ENCODE data around the gene ARHGEF25.
"Not testable (repeated sequence)": the region's sequence is repeated elsewhere in the genome, so short reads cannot be mapped to it uniquely, and the experiment has no call there.

ARHGEF25 gene

GRCh38 chr12:57640175-57641042 is 29.2 kb downstream of the ARHGEF25 start:
- no peaks in the 10 kb centered on the region for H3K79me2 ChIP-seq (ENCODE audit: insufficient read depth, low read depth)
- TF ChIP-seq, protein P1, sequence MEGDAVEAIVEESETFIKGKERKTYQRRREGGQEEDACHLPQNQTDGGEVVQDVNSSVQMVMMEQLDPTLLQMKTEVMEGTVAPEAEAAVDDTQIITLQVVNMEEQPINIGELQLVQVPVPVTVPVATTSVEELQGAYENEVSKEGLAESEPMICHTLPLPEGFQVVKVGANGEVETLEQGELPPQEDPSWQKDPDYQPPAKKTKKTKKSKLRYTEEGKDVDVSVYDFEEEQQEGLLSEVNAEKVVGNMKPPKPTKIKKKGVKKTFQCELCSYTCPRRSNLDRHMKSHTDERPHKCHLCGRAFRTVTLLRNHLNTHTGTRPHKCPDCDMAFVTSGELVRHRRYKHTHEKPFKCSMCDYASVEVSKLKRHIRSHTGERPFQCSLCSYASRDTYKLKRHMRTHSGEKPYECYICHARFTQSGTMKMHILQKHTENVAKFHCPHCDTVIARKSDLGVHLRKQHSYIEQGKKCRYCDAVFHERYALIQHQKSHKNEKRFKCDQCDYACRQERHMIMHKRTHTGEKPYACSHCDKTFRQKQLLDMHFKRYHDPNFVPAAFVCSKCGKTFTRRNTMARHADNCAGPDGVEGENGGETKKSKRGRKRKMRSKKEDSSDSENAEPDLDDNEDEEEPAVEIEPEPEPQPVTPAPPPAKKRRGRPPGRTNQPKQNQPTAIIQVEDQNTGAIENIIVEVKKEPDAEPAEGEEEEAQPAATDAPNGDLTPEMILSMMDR (conservative IDR thresholded peaks at IDR 0.05; ENCODE audit: low read depth, low read length) = no peak
- H4K20me1 ChIP-seq (ENCODE audit: insufficient read depth) = no peaks in the 10 kb centered on the region
- no peak overlapping the region for H3K4me2 ChIP-seq
- no peaks in the 10 kb centered on the region for H3K36me3 ChIP-seq (ENCODE audit: insufficient read depth)
- no peak overlapping the region for H3K9ac ChIP-seq
- H3K4me1 ChIP-seq (ENCODE audit: low read depth, poor library complexity, severe bottlenecking) = no peaks in the 10 kb centered on the region
- no peak overlapping the region for H3K4me3 ChIP-seq (IDR thresholded peaks at IDR 0.05; ENCODE audit: insufficient read depth, low read depth, low read length)
- no peaks in the 10 kb centered on the region for H3K27me3 ChIP-seq (ENCODE audit: insufficient read depth, low read depth)
- no peak overlapping the region for H2AFZ ChIP-seq (ENCODE audit: low read depth)
- H3K27ac ChIP-seq = no peak overlapping the region

DNA sequence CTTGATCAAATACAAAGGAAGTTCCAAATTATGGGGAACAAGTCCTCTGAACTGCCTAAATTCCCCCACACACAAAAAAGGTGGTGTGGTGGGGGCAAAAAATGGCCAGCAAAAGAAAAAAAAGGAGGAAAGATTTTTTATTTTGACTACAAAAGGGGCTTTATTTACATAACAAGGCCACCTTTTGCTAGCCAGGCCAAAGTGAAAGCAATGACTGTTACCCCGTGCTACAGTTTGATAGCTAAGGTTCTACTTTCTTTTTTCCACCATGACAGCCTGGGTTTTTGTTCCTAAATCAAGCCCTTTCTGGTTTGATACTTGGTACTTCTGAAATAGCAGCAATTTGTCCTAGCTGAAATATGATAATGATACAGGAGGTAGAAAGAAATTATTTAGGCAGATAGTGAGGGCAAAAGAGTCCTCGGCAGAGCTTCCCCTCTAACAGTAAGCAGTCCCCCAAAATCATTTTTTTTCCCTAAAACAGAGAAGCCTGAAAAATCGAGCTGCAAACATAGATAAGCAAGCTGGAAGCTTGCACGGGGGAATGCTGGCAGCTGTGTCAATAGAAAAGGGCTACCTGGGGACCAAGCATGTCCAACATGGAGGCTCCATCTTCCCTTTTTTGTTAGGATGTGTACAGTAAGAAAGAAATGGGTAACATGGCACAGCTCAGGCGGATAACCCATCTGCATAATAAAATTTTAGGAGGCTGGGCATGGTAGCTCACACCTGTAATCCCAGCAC is 30.6 kb downstream of the ARHGEF25 start:
- Histone ChIP-seq H3K4me2 (no peak overlapping the region), H3K27me3 (ENCODE audit: insufficient read depth, low read depth) (no peaks in the 10 kb centered on the region), H3K4me3 (IDR thresholded peaks at IDR 0.05; ENCODE audit: insufficient read depth, low read depth, low read length) (no peak overlapping the region), H3K79me2 (ENCODE audit: insufficient read depth, low read depth) (no peaks in the 10 kb centered on the region), H4K20me1 (ENCODE audit: insufficient read depth) (no peaks in the 10 kb centered on the region), H3K4me1 (ENCODE audit: low read depth, poor library complexity, severe bottlenecking) (no peaks in the 10 kb centered on the region), H3K27ac (no peak overlapping the region), H3K36me3 (ENCODE audit: insufficient read depth) (no peaks in the 10 kb centered on the region; the same call in 1 of the 2 replicates), H2AFZ (ENCODE audit: low read depth) (no peak overlapping the region), H3K9ac (no peak overlapping the region)
- TF ChIP-seq, protein P1 (conservative IDR thresholded peaks at IDR 0.05; ENCODE audit: low read depth, low read length) = no peak

- H3K4me3 ChIP-seq (IDR thresholded peaks at IDR 0.05; ENCODE audit: insufficient read depth, low read depth, low read length); H3K36me3 ChIP-seq (ENCODE audit: insufficient read depth); H3K9ac ChIP-seq; H4K20me1 ChIP-seq (ENCODE audit: insufficient read depth); H3K4me1 ChIP-seq (ENCODE audit: low read depth, poor library complexity, severe bottlenecking); H3K79me2 ChIP-seq (ENCODE audit: insufficient read depth, low read depth); H2AFZ ChIP-seq (ENCODE audit: low read depth); H3K27ac ChIP-seq; H3K4me2 ChIP-seq; H3K27me3 ChIP-seq (ENCODE audit: insufficient read depth, low read depth): not testable (repeated sequence)
Measured at GRCh38 chr12:57645990-57646658, 34.9 kb downstream of the ARHGEF25 start.

DNA sequence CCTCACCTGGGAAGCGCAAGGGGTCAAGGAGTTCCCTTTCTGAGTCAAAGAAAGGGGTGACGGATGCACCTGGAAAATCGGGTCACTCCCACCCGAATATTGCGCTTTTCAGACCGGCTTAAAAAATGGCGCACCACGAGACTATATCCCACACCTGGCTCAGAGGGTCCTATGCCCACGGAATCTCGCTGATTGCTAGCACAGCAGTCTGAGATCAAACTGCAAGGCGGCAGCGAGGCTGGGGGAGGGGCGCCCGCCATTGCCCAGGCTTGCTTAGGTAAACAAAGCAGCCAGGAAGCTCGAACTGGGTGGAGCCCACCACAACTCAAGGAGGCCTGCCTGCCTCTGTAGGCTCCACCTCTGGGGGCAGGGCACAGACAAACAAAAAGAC is 35.4 kb downstream of the ARHGEF25 start:
- H3K4me1 ChIP-seq (ENCODE audit: low read depth, poor library complexity, severe bottlenecking); H4K20me1 ChIP-seq (ENCODE audit: insufficient read depth); H3K4me2 ChIP-seq; H3K27ac ChIP-seq; H3K4me3 ChIP-seq (IDR thresholded peaks at IDR 0.05; ENCODE audit: insufficient read depth, low read depth, low read length); H3K9ac ChIP-seq; H3K36me3 ChIP-seq (ENCODE audit: insufficient read depth); H3K79me2 ChIP-seq (ENCODE audit: insufficient read depth, low read depth); H2AFZ ChIP-seq (ENCODE audit: low read depth); H3K27me3 ChIP-seq (ENCODE audit: insufficient read depth, low read depth): not testable (repeated sequence)

DNA sequence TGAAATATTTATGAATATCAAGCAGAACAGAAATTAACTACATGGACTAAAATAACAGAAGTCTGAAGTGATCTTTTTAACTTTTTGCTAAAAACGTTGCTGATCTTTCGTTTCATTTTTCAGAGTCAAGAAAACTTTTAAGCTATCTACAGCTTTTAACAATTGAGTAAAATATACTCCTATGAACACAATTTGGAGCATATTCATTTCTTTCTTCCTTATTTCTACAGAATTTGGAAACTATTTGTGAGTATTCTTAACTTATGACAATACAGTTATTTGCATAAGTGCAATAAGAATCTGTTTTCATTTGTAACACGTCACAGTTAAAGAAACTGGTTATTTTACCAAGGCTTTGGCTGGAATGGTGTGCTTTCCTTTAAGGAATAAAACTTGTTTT is 42.8 kb downstream of the ARHGEF25 start:
- H3K4me2 ChIP-seq = no peak overlapping the region
- H3K27me3 ChIP-seq (ENCODE audit: insufficient read depth, low read depth) = no peaks in the 10 kb centered on the region
- no peaks in the 10 kb centered on the region for H3K4me1 ChIP-seq (ENCODE audit: low read depth, poor library complexity, severe bottlenecking)
- H3K79me2 ChIP-seq (ENCODE audit: insufficient read depth, low read depth) = no peaks in the 10 kb centered on the region
- no peak overlapping the region for H3K4me3 ChIP-seq (IDR thresholded peaks at IDR 0.05; ENCODE audit: insufficient read depth, low read depth, low read length)
- no peaks in the 10 kb centered on the region for H3K36me3 ChIP-seq (ENCODE audit: insufficient read depth)
- no peaks in the 10 kb centered on the region for H4K20me1 ChIP-seq (ENCODE audit: insufficient read depth)
- TF ChIP-seq, protein P1 (conservative IDR thresholded peaks at IDR 0.05; ENCODE audit: low read depth, low read length) = no peak
- no peak overlapping the region for H3K27ac ChIP-seq
- no peak overlapping the region for H2AFZ ChIP-seq (ENCODE audit: low read depth)
- H3K9ac ChIP-seq = no peak overlapping the region
